Activated CD4-positive, alpha-beta T cell treated with anti-CD3 and anti-CD28 coated beads, Interleukin-2, amount 10 ng/mL, durations not matched to agents 24 days and 14 days (primary cell): Measurements from ENCODE around the gene PRSS33. TPM values are rescaled to one million over a fixed set of nuclear protein-coding genes. Genes with fewer than 3 reads are reported as not detected.

Experiments used
- DNase-seq: peaks from one replicate; pipeline ENCODE4 v3.0.0; 2022
- H3K27ac Mint-ChIP-seq: one replicate; pipeline ENCODE4 v1.8.0; 2022; ENCODE audit warnings: mild to moderate bottlenecking, mixed read lengths
- H3K27me3 Mint-ChIP-seq: one replicate; pipeline ENCODE4 v1.8.0; 2022; ENCODE audit warnings: mixed read lengths
- H3K36me3 Mint-ChIP-seq: one replicate; pipeline ENCODE4 v1.8.0; 2022; ENCODE audit warnings: low read depth, mild to moderate bottlenecking, mixed read lengths
- H3K4me1 Mint-ChIP-seq: one replicate; pipeline ENCODE4 v1.8.0; 2021; ENCODE audit warnings: mixed read lengths
- H3K4me3 Mint-ChIP-seq: one replicate; pipeline ENCODE4 v1.8.0; 2022; ENCODE audit warnings: mild to moderate bottlenecking, moderate library complexity, mixed read lengths
- H3K9me3 Mint-ChIP-seq: one replicate; pipeline ENCODE4 v1.8.0; 2021; ENCODE audit warnings: mixed read lengths
- intact Hi-C: fragments of 100-400 bp; cut with micrococcal nuclease; formaldehyde crosslinking; loops from one replicate; pipeline ENCODE4 v1.15.1; 2023
- total RNA-seq: library from RNA; stranded (reverse); gene quantifications from 2 replicates; pipeline ENCODE4 v1.2.3, GENCODE V29; 2022

The PRSS33 gene
- total RNA-seq, 1 donor from 2014 or later, result not detected

DNA sequence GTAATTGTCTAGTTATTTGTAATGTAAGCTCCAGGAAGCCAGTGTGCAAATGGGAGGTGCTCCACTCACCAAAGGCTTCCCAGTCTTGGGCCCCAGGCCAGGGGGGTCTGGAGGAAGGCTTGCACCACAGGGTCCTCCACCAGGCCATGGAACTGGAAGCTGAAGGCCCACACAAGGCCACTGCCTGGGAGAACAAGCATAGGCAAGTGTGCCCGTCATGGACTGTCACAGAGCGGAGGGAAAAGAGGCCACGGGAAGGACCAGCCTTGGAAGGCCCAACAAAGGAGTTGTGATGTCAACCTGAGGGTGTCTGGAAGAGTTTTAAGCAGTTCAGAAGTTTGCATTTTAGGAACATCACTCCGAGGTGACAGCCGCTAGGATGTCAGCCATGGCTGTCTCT lies 37.9 kb downstream of the PRSS33 start:
- H3K36me3 Mint-ChIP-seq, result peaks cover 28% of the 10 kb centered on the region
- H3K27me3 Mint-ChIP-seq, result no peaks in the 10 kb centered on the region
- DNase-seq, result no peak
- H3K27ac Mint-ChIP-seq, result no peak overlapping the region
- peaks cover 4% of the 10 kb centered on the region for H3K9me3 Mint-ChIP-seq
- intact Hi-C loops, result no loop called here
- H3K4me1 Mint-ChIP-seq, result peaks cover 29% of the 10 kb centered on the region
- peak overlapping the region; percentile 21 for H3K4me3 Mint-ChIP-seq

DNA sequence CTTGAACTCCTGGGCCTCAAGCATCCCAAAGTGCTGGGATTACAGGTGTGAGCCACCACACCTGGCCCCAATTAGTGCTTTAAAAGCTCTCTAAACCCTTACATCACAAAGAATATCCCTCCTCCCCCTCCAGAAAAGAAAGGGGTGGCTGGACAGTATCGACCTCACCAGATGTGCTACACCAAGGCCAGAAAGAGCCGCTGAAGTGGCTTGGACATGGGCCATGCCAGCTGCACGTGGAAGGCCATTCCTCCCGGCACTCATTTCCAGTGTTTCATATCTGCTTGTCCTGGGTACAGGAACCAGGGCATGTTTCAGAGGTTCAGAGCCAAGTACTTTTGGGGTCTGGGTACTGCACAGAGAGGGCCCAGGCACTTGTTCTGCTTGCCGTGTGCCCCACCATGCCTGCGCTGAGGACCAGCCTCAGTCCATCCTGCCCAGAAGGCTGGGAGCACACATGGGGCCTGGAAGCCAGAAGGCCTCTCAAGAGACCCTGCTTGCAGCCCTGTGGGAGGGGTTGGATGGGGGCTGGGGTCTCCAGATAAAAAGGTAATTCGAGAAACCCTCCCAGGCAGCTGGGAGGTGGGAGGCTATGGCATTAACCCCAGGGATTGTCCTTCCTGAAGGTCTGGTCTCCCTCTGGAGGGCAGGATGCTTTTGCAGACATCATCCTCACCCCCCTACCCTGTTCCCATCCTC lies 38.5 kb downstream of the PRSS33 start:
- DNase-seq, result no peak
- Mint-ChIP-seq H3K27ac (no peak overlapping the region), H3K9me3 (peaks cover 4% of the 10 kb centered on the region), H3K4me3 (no peak overlapping the region), H3K36me3 (peaks cover 23% of the 10 kb centered on the region), H3K4me1 (peaks cover 23% of the 10 kb centered on the region), H3K27me3 (no peaks in the 10 kb centered on the region)
- intact Hi-C loops, result no loop called here

DNA sequence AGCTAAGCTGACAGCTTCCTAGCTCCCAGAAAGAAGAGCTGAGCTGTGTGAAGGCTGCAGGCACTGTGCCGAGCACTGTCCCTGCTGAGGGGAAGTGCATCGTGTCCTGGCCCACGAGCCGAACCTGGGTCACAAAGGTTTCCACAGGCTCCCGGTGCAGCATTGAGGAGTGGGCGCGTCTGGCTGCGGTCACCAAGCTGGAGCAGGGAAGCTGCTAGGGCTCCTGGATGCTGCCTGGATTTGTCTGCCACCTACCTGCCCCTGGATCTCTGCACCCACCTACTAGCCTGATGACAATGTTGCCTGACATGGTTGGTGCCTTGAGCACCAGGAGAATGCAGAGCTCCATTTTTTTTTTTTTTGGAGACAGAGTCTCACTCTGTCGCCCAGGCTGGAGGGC lies 41.4 kb downstream of the PRSS33 start:
- Mint-ChIP-seq H3K36me3 (peaks cover 8% of the 10 kb centered on the region), H3K4me3 (no peak overlapping the region), H3K27me3 (no peaks in the 10 kb centered on the region), H3K4me1 (peaks cover 11% of the 10 kb centered on the region), H3K27ac (no peak overlapping the region), H3K9me3 (no peaks in the 10 kb centered on the region)
- intact Hi-C loops, result no loop called here
- no peak for DNase-seq

DNA sequence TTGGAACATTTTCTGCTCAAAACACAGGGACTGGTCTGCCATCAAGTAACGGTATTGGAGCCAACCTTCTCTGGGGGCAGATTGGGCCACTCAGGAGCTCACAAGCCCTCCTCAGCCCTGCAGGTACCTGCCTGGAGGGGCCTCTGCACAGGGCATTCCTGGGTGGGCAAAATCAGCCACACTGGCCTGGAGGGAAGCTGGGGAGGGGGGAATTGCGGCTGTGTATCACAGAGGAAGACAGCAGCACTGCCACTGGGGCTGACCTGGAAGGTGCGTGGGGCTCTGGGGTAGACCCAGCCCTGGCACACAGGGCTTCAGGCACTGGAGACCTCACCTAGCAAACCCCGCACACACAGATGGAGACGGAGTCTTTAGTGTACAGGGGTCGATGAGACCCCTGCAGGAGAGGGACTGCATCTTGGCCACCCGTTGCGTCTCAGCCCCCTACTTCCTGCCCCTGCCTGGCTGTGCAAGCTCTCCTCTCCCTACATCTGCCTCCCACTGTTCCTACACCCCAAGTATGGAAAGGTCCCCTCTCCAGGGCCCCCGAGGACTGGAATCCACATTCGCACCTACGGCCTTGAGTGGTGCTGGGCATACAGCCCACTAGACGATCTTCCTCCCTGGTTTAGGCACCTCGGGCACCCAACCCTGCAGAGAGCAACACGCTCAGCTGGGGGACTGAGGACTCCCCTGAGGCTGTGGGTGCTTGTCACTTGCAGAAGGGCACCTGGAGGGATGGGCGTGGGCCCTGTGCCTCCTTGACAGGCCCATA lies 42.1 kb downstream of the PRSS33 start:
- intact Hi-C loops, result no loop called here
- DNase-seq, result no peak
- Mint-ChIP-seq H3K4me1 (peaks cover 7% of the 10 kb centered on the region), H3K4me3 (no peak overlapping the region), H3K36me3 (peaks cover 4% of the 10 kb centered on the region), H3K27me3 (no peaks in the 10 kb centered on the region), H3K9me3 (no peaks in the 10 kb centered on the region), H3K27ac (no peak overlapping the region)

DNA sequence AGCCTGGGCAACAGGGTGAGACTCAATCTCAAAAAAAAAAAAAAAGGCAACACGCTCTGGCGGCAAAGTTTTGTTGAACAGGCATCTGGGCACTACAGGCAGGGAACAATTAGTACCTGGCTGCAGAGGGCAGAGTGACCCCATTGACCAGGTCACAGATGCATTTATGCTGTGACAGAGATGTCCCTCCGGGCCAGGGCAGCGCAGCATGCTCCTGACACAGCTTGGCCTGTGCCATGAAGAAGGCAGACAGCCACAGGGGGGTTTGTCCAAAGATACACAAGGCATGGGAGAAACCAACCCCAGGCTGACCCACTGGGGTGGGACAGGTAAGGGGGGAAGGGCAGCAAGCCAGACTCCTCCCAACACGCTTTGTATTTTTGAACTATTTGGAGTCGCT lies 42.6 kb downstream of the PRSS33 start:
- Mint-ChIP-seq H3K4me1 (peaks cover 3% of the 10 kb centered on the region), H3K27me3 (no peaks in the 10 kb centered on the region), H3K4me3 (no peak overlapping the region), H3K27ac (no peak overlapping the region), H3K9me3 (no peaks in the 10 kb centered on the region), H3K36me3 (peaks cover 2% of the 10 kb centered on the region)
- intact Hi-C loops, result no loop called here
- DNase-seq, result no peak

DNA sequence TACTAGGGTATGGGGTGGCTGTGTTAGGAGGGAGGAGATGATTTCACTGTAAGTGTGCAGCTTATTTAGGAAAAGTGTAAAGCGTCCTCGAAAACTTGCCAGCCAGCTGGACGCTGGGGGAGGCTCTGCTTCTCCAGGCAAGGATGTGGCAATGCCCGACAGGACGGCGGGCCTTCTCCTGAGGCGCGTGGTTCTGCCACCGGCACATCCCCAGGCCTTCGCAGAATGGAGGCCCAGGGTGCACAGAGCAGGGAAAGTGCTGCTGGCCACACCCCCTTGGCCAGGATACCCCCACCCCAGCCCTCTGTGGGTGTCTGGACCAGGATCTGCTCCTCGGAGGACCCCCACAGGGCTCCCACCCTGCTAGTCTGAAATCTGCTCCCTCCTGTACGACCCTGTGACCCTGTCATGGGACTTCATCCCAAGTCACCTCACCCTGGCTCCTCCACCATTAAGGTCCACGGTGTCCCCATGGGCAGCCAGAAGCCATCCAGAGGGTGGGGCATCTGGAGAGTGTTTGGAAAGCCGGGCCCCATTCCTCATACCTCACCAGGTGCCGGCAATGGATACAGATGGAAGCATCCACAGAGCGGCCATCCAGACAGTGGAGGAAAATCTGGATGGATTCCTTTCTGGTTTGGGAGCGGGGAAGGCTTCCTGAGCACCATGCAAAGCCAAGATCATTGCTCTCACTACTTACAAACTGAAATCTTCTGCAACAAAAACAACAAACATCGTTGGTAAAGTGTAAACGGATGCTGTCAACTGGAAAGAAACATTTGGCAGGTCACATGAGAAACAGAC lies 44.2 kb downstream of the PRSS33 start:
- no peak overlapping the region for H3K27ac Mint-ChIP-seq
- no peaks in the 10 kb centered on the region for H3K36me3 Mint-ChIP-seq
- H3K9me3 Mint-ChIP-seq, result no peaks in the 10 kb centered on the region
- intact Hi-C loops, result no loop called here
- DNase-seq, result no peak
- no peaks in the 10 kb centered on the region for H3K27me3 Mint-ChIP-seq
- H3K4me1 Mint-ChIP-seq, result peaks cover 1% of the 10 kb centered on the region
- H3K4me3 Mint-ChIP-seq, result no peak overlapping the region

DNA sequence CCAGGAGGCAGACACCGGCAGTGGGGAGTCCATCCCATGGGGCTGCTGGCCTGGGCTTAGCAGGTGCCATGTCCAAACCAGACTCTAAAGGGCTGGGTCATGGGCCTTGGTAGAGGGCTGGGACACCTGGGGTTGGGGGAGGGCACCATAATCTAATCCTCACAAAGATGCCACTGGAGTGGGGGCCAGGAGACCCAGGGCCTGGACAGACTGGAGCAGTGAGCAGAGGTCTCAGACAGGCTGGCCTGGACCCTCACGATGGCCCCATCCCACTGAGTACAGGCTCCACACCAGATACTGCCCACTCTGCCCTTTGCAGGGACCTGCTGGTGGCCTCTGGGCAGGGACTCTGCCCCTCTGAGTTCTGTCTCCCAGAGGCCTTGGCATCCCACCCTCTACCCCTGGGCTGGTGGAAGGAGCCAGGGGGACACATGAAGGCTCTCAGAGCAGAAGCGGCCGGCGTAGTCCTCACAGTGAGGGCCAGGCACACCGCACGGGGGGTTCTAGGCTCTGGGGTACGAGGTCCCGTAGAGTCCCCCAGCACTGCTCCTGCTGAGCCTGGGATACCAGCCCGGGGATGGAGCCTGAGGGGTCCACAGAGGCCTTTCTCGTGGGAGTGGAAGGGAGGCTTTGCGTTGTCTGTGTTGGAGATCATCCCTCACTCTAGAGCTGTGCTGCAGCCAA lies 44.9 kb downstream of the PRSS33 start:
- H3K4me3 Mint-ChIP-seq, result no peak overlapping the region
- H3K27ac Mint-ChIP-seq, result no peak overlapping the region
- intact Hi-C loops, result no loop called here
- no peaks in the 10 kb centered on the region for H3K27me3 Mint-ChIP-seq
- H3K36me3 Mint-ChIP-seq, result no peaks in the 10 kb centered on the region
- no peak for DNase-seq
- no peaks in the 10 kb centered on the region for H3K9me3 Mint-ChIP-seq
- peaks cover 1% of the 10 kb centered on the region for H3K4me1 Mint-ChIP-seq

DNA sequence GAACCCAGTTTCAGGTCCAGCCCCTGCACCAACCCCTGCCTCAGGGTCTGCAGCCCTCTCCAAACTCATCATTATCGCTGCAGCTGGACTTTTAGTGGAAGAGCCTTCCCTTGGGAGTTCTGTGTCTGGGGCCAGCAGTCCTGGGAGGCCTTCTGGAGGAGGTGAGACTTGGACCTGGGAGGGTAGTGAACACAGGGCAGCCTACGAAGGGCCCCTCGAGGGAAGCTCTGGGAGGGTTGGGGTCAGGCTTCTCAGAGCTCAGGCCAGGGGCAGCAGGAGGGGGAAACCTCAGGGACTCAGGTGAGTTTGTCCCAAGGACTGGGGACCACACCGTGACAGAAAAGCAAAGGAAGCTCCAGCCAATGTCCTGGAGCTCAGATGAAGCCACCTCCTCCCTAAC lies 46.2 kb downstream of the PRSS33 start:
- intact Hi-C loops, result no loop called here
- Mint-ChIP-seq H3K27me3 (no peaks in the 10 kb centered on the region), H3K4me3 (no peak overlapping the region), H3K27ac (no peak overlapping the region), H3K4me1 (peaks cover 1% of the 10 kb centered on the region), H3K9me3 (no peaks in the 10 kb centered on the region), H3K36me3 (no peaks in the 10 kb centered on the region)
- no peak for DNase-seq

DNA sequence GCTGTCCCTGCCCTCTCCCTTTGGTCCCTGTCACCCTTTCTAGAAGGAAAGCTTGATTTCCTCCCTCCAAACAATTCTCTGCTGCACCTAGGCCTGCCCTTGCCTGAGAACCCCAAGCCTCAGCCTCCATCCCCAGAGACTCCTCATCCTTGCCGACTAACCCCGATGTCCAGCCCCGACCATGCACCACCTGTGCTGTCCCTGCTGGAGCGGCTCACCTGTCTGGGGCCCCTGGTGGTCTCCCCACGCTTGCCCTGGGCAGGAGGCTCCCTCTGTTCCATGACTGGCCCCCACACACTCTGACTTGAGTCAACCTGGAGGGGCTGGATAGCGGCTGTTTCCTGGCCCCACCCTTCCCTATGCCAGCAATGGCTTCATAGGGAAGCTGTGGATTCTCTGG lies 46.9 kb downstream of the PRSS33 start:
- H3K36me3 Mint-ChIP-seq, result no peaks in the 10 kb centered on the region
- no peaks in the 10 kb centered on the region for H3K27me3 Mint-ChIP-seq
- DNase-seq, result no peak
- H3K4me1 Mint-ChIP-seq, result peaks cover 1% of the 10 kb centered on the region
- H3K9me3 Mint-ChIP-seq, result no peaks in the 10 kb centered on the region
- no peak overlapping the region for H3K4me3 Mint-ChIP-seq
- no peak overlapping the region for H3K27ac Mint-ChIP-seq
- intact Hi-C loops, result no loop called here

DNA sequence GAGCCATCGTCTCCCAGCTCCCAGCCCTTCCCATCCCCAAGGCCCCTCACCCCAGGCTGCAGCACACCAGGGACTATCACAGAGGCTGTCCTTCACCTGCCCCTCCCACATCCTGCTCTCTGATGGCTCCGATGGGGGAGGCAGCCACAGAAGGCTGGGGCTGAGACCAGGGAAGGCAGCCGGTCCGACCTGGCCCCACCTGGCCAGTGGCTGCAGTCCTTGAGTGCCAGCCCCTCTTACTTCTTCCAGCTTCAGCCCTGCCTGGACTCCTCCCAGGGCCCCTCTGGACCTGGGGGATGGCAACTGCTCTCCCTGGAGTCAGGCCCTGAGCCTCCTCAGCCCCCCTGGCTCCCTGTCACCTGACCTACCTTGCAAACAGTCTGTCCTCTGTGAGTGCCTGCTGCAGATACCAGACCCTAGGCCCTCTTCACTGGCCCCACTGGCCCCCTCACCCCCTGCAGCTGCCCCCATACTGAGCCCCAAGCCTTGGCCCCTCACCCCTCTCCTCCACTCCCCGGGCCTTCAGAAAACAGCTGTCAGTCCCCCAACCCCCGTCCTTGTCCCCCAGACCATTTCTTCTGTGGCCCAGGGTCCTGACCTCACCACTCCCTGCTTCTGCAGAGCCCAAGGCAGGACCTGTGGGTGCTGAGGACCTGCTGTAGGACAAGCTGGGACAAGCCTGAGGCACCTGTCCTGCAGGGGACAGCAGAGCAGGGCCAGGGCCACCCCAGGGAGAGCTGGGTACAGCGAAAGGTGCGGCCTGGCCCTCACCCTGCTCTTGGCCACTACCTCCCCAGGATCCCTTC lies 47.5 kb downstream of the PRSS33 start:
- Mint-ChIP-seq H3K27me3 (no peaks in the 10 kb centered on the region), H3K36me3 (no peaks in the 10 kb centered on the region), H3K4me1 (peaks cover 1% of the 10 kb centered on the region), H3K9me3 (no peaks in the 10 kb centered on the region), H3K27ac (no peak overlapping the region), H3K4me3 (no peak overlapping the region)
- intact Hi-C loops, result no loop called here
- DNase-seq, result peak; percentile 72

DNA sequence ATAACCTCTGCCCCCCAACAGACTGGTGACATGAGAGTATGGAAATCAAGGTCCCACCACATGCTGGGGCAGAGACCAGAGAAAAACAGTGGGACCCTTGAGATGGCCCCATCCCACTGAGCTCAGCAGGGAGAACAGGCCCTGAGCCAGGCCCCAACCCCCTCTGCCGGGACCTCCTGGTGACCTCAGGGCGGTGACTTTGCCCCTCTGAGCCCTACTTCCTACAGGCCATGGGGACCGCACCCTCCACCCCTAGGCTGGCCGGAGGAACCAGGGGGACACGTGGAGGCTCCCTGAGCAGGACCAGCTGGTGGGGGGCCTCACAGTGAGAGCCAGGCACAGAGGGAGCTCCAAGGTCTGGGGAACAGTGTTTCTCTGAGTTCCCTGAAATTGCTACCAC lies 48.7 kb downstream of the PRSS33 start:
- H3K27ac Mint-ChIP-seq, result no peak overlapping the region
- H3K4me3 Mint-ChIP-seq, result no peak overlapping the region
- intact Hi-C loops, result no loop called here

DNA sequence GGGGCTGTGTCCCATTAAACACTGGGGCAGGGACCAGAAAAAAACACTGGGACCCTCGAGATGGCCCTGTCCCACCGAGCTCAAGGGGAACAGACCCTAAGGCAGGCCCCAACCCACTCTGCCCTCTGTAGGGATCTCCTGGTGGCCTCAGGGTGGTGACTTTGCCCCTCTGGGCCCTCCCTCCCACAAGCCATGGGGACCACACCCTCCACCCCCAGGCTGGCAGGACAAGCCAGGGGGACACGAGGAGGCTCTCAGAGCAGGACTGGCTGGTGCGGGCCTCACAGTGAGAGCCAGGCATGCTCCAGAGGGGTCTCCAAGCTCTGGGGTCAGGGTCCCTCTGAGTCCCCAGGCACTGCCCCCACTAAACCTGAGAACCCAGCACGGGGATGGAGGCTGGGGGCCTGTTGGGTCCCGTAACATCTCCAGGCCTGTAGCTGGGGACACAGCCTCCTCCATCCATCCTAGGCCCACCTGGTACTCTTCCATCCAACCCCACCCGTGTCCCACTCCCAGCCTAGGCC lies 49.4 kb downstream of the PRSS33 start:
- Mint-ChIP-seq H3K27me3 (no peaks in the 10 kb centered on the region), H3K36me3 (no peaks in the 10 kb centered on the region), H3K9me3 (no peaks in the 10 kb centered on the region), H3K4me1 (peaks cover 1% of the 10 kb centered on the region), H3K27ac (no peak overlapping the region), H3K4me3 (no peak overlapping the region)
- intact Hi-C loops, result no loop called here
- DNase-seq, result no peak

More for the DNA sequence above, 48.7 kb downstream of the PRSS33 start:
- H3K9me3 Mint-ChIP-seq, result no peaks in the 10 kb centered on the region
- H3K27me3 Mint-ChIP-seq, result no peaks in the 10 kb centered on the region
- peaks cover 1% of the 10 kb centered on the region for H3K4me1 Mint-ChIP-seq
- H3K36me3 Mint-ChIP-seq, result no peaks in the 10 kb centered on the region
- DNase-seq, result no peak

DNA sequence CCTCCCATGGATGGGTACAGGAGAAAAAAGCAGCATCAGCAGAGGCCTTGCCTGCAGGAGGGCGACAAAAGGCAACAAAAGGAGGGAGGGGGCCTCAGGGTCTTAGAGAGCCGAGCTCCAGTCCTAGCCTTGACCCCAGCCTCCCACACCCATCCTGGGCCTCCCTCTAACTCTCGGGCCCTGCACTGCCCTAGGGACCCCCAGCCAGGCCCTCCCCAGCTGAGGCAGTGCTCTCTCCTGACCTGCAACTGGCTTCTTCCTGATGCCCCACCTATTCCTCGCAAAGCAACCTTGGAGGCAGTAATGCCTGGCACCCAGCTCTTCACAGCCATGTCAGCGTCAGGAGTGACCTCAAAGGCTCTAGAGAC lies 50.1 kb downstream of the PRSS33 start:
- intact Hi-C loops, result no loop called here
- Mint-ChIP-seq H3K4me3 (no peak overlapping the region), H3K27ac (no peak overlapping the region), H3K9me3 (no peaks in the 10 kb centered on the region), H3K36me3 (no peaks in the 10 kb centered on the region), H3K27me3 (peaks cover 2% of the 10 kb centered on the region), H3K4me1 (peaks cover 1% of the 10 kb centered on the region)
- no peak for DNase-seq
